Parathyroid adenoma (tissue), 2 donors: ENCODE results near the gene JPH3.

ENCODE experiments used
- H2AFZ ChIP-seq: fragments of 300-600 bp; sonication (generic); one replicate; pipeline ENCODE4 v1.7.0; 2017; ENCODE audit warnings: antibody characterized with exemption, mild to moderate bottlenecking
- H3K27ac ChIP-seq: fragments of 300-600 bp; sonication (generic); one replicate; pipeline ENCODE4 v1.7.0; 2017
- H3K27me3 ChIP-seq: fragments of 300-600 bp; sonication (generic); one replicate; pipeline ENCODE4 v1.7.0; 2017; ENCODE audit warnings: low read length; ENCODE audit not compliant: control insufficient read depth, insufficient read depth
- H3K36me3 ChIP-seq: fragments of 300-600 bp; sonication (generic); one replicate; pipeline ENCODE4 v1.7.0; 2017; ENCODE audit warnings: low read length; ENCODE audit not compliant: control insufficient read depth, insufficient read depth
- H3K4me1 ChIP-seq: fragments of 300-600 bp; sonication (generic); one replicate; pipeline ENCODE4 v1.7.0; 2017; ENCODE audit warnings: control low read depth
- H3K4me2 ChIP-seq: fragments of 300-600 bp; sonication (generic); one replicate; pipeline ENCODE4 v1.7.0; 2017; ENCODE audit warnings: low read length
- H3K4me3 ChIP-seq: fragments of 300-600 bp; sonication (generic); one replicate; pipeline ENCODE4 v1.7.0; 2017; ENCODE audit warnings: low read depth, low read length
- H3K79me2 ChIP-seq: fragments of 300-600 bp; sonication (generic); one replicate; pipeline ENCODE4 v1.7.0; 2017; ENCODE audit warnings: control low read depth
- H3K9ac ChIP-seq: fragments of 300-600 bp; sonication (generic); one replicate; pipeline ENCODE4 v1.7.0; 2017; ENCODE audit warnings: mild to moderate bottlenecking
- H3K9me3 ChIP-seq: fragments of 300-600 bp; sonication (generic); one replicate; pipeline ENCODE4 v1.7.0; 2017; ENCODE audit warnings: low read length; ENCODE audit not compliant: control insufficient read depth
- TF ChIP-seq, protein P1 (sequence below): fragments of 300-600 bp; sonication (generic); IDR thresholded peaks from one replicate; pipeline ENCODE4 v1.7.0; 2017; ENCODE audit warnings: antibody characterized with exemption, mild to moderate bottlenecking
- donor health status: primary hyperparathyroidism.

JPH3 gene

DNA sequence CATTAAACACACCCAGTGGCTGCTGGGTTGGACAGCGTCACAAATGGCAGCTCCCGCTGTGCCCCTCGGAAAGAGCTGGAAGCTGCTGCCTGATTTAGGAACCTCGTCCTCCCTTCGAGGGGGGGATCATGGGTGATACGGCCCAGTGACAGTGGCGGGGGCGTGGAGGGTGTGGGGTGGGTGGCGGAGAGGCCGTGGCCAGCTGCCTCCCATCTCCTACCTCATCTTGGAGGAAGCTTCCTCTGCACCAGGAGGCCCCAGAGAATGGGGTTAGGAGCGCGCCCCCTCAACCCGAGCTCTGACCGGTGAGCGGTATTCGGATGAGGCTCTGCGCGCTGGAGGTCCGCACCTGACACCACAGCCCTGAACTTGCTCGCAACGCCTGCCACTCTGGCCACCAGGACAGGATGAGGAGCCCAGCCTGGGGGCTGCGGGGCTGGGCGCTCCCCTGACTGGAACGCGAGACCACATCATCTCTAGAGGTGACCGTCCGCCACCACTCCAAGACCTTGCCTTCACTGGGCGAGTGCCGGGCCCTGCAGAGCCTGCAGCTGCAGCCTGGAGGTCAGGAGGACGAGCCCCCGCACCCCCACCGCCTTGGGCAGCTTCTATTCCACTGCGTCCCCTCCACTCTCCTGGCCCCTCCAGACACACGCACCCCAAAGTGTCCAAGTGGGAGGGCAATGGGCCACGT is 82.5 kb downstream of the JPH3 start:
- TF ChIP-seq, protein P1, sequence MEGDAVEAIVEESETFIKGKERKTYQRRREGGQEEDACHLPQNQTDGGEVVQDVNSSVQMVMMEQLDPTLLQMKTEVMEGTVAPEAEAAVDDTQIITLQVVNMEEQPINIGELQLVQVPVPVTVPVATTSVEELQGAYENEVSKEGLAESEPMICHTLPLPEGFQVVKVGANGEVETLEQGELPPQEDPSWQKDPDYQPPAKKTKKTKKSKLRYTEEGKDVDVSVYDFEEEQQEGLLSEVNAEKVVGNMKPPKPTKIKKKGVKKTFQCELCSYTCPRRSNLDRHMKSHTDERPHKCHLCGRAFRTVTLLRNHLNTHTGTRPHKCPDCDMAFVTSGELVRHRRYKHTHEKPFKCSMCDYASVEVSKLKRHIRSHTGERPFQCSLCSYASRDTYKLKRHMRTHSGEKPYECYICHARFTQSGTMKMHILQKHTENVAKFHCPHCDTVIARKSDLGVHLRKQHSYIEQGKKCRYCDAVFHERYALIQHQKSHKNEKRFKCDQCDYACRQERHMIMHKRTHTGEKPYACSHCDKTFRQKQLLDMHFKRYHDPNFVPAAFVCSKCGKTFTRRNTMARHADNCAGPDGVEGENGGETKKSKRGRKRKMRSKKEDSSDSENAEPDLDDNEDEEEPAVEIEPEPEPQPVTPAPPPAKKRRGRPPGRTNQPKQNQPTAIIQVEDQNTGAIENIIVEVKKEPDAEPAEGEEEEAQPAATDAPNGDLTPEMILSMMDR: no peak
- Histone ChIP-seq H3K79me2 (no peaks in the 10 kb centered on the region), H3K4me1 (no peaks in the 10 kb centered on the region), H3K9me3 (no peaks in the 10 kb centered on the region), H2AFZ (no peak overlapping the region), H3K36me3 (no peaks in the 10 kb centered on the region), H3K27ac (no peak overlapping the region), H3K4me2 (no peak overlapping the region), H3K9ac (no peak overlapping the region), H3K4me3 (no peak overlapping the region), H3K27me3 (no peaks in the 10 kb centered on the region)

DNA sequence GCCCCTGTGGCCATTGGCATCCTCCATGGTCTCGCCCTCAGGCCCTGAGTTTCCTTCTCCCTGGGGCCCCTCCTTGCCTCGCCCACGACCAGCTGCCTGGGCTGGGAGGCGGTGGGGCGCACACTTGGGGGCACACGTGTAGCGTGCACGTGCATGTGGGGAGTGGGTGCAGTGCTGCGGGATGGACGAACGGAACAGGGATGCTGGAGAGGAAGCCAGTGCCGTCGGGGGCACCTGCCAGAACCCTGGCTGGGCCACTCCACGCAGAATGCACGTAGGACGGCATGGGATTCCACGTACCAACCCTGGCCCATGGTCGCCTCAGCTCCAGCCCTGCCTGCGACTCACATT is 83.1 kb downstream of the JPH3 start:
- H3K4me3 ChIP-seq: no peak overlapping the region
- H3K9ac ChIP-seq: no peak overlapping the region
- H3K27me3 ChIP-seq: no peaks in the 10 kb centered on the region
- no peak overlapping the region for H3K4me2 ChIP-seq
- no peaks in the 10 kb centered on the region for H3K4me1 ChIP-seq
- TF ChIP-seq, protein P1: no peak
- no peaks in the 10 kb centered on the region for H3K79me2 ChIP-seq
- no peak overlapping the region for H3K27ac ChIP-seq
- no peak overlapping the region for H2AFZ ChIP-seq
- no peaks in the 10 kb centered on the region for H3K9me3 ChIP-seq
- no peaks in the 10 kb centered on the region for H3K36me3 ChIP-seq

DNA sequence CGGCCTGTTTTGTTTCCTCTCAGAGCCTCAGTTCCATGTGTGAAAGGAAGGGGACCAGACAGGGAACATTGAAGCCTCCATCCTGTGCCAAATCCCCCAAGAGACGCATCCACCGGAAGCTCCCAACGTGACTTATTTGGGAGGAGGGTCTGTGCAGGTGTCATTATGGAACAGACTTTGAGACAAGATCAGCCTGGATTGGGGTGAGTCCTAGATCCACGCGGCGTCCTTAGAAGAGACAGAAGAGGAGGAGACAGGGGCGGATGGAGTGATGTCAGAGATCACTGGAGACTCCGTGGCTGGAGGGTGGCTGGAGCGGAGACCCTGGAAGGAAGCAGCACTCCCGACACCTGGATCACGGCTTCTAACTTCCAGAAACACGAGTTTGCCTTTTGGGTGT is 83.5 kb downstream of the JPH3 start:
- TF ChIP-seq, protein P1: no peak
- H3K36me3 ChIP-seq: no peaks in the 10 kb centered on the region
- H3K9me3 ChIP-seq: no peaks in the 10 kb centered on the region
- no peak overlapping the region for H3K4me3 ChIP-seq
- H3K4me1 ChIP-seq: no peaks in the 10 kb centered on the region
- H2AFZ ChIP-seq: no peak overlapping the region
- H3K27me3 ChIP-seq: no peaks in the 10 kb centered on the region
- H3K9ac ChIP-seq: no peak overlapping the region
- no peak overlapping the region for H3K4me2 ChIP-seq
- H3K27ac ChIP-seq: no peak overlapping the region
- H3K79me2 ChIP-seq: no peaks in the 10 kb centered on the region

DNA sequence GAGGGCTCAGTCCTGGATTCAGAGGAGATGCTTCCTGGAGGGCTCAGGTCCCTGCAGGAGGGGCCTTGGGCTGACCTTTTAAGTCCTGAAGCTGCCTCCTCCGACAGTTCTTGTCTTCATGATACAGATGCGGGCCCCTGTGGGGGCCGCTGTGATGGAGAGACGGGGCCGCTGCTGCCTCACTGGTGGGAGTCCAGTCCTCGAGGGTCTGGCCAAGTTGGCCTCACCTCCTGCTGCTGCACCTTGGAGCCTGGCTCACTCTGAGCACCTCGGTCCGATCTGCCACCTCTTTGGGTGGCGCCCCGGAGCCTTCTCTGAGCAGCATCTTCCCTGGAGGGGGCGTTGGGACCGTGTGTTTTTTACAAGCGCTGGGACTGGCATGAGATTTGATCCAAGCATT is 84.4 kb downstream of the JPH3 start:
- H3K4me3 ChIP-seq: no peak overlapping the region
- no peak overlapping the region for H3K9ac ChIP-seq
- no peak overlapping the region for H3K27ac ChIP-seq
- TF ChIP-seq, protein P1: no peak
- H3K79me2 ChIP-seq: no peaks in the 10 kb centered on the region
- H3K4me1 ChIP-seq: no peaks in the 10 kb centered on the region
- no peaks in the 10 kb centered on the region for H3K27me3 ChIP-seq
- H3K4me2 ChIP-seq: no peak overlapping the region
- no peak overlapping the region for H2AFZ ChIP-seq
- no peaks in the 10 kb centered on the region for H3K9me3 ChIP-seq
- H3K36me3 ChIP-seq: no peaks in the 10 kb centered on the region
